HK-2 (cell line): ENCODE results near the gene KRTAP12-3.
"Not testable (repeated sequence)": the region's sequence is repeated elsewhere in the genome, so short reads cannot be mapped to it uniquely, and the experiment has no call there.

Source experiments
- DNase-seq: peaks from one replicate; pipeline ENCODE4 v3.0.0-alpha.2; 2018; ENCODE audit not compliant: unreplicated experiment

The KRTAP12-3 gene

GRCh38 chr21:44657635-44658540 is at the start of gene KRTAP12-3:
Gene KRTAP12-3 (plus strand): TSS chr21:44657932. CDS start chr21:44657980, 48 bp downstream.
- no peak for DNase-seq

GRCh38 chr21:44609193-44609592 is 48.5 kb upstream of the KRTAP12-3 start:
- no peak for DNase-seq

DNA sequence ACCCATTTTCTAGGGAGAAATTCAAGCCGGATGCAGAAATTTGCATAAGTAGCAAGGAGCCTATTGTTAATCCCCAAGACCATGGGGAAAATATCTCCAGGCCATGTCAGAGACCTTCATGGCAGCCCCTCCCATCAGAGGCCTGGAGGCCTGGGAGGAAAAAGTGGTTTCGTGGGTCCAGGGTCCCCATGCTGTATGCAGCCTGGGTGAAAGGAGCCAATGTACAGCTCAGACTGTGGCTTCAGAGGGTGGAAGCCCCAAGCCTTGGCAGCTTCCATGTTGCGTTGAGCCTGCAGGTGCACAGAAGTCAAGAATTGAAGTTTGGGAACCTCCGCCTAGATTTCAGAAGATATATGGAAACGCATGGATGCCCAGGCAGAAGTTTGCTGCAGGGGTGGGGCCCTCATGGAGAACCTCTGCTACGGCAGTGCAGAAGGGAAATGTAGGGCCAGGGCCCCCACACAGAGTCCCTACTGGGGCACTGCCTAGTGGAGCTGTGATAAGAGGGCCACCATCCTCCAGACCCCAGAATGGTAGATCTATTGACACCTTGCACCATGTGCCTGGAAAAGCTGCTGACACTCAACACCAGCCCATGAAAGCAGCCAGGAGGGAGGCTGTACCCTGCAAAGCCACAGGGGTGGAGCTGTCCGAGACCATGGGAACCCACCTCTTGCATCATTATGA is 47.4 kb upstream of the KRTAP12-3 start:
- not testable (repeated sequence) for DNase-seq

DNA sequence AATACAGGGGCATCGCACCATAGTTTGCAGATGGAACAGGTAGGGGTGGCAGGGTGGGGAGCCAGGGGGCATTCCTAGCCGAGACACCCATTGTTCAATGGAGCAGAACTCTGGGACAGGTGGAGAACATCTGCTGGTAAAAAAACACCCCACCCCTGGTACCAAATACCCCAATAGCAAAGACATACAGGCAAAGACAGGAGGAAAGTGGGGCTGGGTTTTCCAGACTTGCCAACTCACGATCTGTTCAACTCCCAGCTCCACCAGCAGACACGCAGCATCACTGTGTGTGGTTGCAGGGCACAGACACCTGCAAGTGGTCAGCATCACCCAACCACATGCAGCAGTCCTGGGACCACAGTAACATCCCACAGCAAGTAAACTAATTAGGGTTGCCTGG is 46.2 kb upstream of the KRTAP12-3 start:
- no peak for DNase-seq

GRCh38 chr21:44612029-44612486 is 45.7 kb upstream of the KRTAP12-3 start, which contains the start of gene KRTAP10-8:
Gene KRTAP10-8 (plus strand): TSS chr21:44612079. CDS start chr21:44612101, 22 bp downstream.
- DNase-seq, result no peak

DNA sequence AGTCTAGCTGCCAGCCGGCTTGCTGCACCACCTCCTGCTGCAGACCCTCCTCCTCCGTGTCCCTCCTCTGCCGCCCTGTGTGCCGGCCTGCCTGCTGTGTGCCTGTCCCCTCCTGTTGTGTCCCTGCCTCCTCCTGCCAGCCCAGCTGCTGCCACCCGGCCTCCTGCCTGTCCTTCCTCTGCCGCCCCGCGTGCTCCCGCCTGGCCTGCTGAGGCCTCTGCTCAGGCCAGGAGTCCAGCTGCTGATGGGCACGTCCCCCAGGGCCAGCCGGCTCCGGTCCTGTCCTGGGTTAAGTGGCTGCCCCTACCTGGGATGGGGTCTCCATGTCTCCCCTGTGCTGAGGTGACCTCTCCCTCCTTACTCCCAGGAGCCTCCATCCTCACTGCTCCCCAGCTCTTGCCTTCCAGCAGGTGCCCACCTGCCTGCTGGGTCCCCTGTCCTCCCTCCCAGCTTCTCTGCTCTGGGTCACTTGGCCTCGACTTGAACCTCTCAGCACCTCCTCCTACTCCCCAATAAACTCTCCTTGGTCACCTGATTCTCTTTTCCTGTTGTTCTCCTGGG is 45.0 kb upstream of the KRTAP12-3 start:
- no peak for DNase-seq

DNA sequence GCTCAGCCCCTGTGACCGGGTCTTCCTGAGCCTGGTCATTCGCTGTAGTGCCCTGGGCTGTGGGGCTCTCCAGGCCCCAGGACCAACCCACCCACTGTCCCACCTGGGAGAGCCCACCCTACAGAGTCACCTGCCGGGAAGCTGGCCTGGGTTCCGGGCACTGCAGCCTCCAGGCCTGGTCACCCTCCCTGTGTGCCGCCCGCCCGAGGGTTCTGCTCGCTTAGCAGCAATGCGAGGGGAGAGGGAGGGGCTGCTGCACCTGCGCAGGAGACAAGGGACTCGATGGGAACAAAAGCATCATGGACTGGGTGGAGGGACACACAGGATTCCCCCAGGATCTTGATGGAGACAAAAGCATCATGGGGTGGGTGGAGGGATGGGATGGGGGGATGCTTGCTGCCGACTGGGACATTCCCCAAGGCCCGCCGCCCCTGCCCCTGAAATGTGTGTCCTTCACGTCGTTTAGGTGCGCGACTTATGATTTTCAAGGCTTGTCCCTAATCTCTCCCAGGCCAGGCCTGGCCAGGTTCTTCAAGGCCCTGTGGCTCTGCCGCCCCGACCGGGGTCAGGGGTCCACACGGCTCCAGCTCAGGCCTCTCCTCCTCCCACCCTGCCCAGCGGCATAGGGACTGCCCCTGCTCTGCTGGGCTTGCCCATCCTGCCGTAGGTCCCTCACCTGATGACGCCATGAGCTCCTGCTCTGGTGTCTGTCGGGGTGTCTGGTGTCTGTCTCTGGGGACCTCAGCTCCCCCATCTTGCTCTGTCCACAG is 44.2 kb upstream of the KRTAP12-3 start:
- DNase-seq, result no peak

DNA sequence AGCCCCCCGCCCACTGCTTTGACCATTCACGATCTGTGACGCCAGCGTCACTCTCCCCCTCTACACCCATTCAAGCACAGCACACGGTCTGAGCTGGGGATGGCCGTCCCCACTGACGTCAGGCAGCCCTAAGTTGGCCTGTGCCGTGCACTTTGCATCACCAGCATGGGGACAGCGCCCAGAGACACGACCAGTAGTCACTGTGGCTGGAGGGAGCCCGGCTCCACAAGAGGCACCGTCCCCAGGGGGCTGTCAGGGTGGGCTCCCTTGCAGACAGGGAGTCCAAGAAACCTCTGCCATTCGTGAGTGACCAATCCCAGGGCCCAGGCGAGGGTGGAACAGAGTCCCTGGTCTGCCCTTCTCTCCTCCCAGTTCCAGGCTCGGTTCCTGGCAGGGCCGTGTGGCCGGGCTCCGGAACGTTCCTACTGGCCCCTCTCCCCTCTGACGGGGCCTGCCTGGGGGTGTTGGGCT is 43.5 kb upstream of the KRTAP12-3 start:
- no peak for DNase-seq

GRCh38 chr21:44614961-44615391 is 42.8 kb upstream of the KRTAP12-3 start:
- no peak for DNase-seq

GRCh38 chr21:44615466-44615865 is 42.3 kb upstream of the KRTAP12-3 start:
- DNase-seq, result no peak

GRCh38 chr21:44615911-44616590 is 41.7 kb upstream of the KRTAP12-3 start:
- DNase-seq, result no peak

GRCh38 chr21:44616591-44616926 is 41.2 kb upstream of the KRTAP12-3 start:
- DNase-seq, result no peak

- no peak for DNase-seq
These were observed 40.6 kb upstream of the KRTAP12-3 start for GRCh38 chr21:44617071-44617501.

- no peak for DNase-seq
These were observed 39.2 kb upstream of the KRTAP12-3 start for GRCh38 chr21:44618504-44618903.

DNA sequence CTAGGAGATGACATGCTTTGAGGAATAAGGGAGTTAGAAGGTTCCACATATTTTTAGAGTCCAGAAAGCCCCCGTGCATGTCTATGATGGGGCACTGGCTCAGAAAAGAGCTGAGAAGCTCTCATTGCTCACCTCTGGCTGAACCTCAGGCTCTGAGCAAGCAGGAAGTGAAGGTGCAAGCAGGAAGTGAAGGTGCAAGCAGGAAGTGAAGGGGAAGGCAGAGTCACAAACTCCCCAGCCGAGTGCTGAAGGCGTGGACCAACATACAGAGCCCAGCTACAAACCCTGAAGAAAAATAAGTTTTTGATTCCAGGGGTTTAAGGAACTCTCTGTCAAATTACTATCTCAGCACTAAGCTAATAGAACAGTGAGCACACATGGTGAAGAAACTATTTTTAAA is 38.8 kb upstream of the KRTAP12-3 start:
- DNase-seq, result no peak

- no peak for DNase-seq
These were observed 37.8 kb upstream of the KRTAP12-3 start for GRCh38 chr21:44619886-44620285.

- no peak for DNase-seq
These were observed 34.2 kb upstream of the KRTAP12-3 start for GRCh38 chr21:44623575-44623974.

DNA sequence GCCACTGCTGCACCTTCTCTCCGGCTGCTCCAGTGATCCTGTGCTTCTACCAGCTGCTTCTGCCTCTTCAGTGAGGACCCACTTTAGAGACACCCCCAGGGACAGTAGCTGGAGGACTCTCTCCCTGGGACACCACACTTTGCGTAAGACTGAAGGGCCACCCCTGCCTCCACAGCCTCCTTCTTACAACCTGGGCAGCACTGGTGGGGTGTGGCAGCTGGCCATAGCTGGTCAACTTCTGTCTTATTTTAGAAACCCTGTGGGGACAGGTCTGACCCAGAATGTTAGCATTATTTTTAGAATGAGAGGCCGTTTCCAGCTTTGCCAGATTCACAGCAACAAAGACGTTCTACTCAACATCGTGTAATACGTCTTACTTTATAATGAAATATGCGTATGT is 32.0 kb upstream of the KRTAP12-3 start:
- no peak for DNase-seq

DNA sequence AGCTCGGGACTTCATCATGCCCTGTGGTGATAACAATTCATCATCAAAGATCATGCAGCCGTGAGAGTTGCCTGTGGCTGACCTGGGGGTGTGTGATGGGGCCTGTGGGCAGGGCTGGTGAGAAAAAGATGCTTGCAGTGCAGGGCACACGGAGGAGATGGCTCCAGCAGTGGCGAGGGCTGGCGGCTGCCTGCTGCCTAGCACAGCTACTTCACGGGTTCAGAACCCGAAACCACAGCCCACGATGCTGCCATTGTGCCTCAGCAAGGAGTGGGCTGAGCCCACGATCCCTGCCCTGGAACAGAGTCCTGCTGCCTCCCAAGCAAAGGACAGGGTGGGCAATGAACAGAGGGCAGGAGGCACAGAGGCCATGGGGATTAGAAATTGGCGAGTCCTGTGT is 31.5 kb upstream of the KRTAP12-3 start:
- no peak for DNase-seq

GRCh38 chr21:44626673-44627143 is 31.0 kb upstream of the KRTAP12-3 start, which contains the start of gene KRTAP10-9:
Gene KRTAP10-9 (plus strand): TSS chr21:44627093. CDS start chr21:44627172, 79 bp downstream.
- no peak for DNase-seq
